Medulla oblongata (tissue), 1 donor: ENCODE data around the gene ITCH.
"Not testable (repeated sequence)": the region's sequence is repeated elsewhere in the genome, so short reads cannot be mapped to it uniquely, and the experiment has no call there.

Source experiments
- DNase-seq: peaks from one replicate; pipeline ENCODE4 v3.0.0-alpha.2; 2015; ENCODE audit errors: extremely low spot score

ITCH gene

GRCh38 chr20:34452281-34452982 is 89.4 kb downstream of the ITCH start:
- no peak for DNase-seq

- DNase-seq, result no peak
Measured at GRCh38 chr20:34458631-34459030, 95.6 kb downstream of the ITCH start.

- DNase-seq, result no peak
Measured at GRCh38 chr20:34459209-34459897, 96.3 kb downstream of the ITCH start.

- DNase-seq, result no peak
Measured at GRCh38 chr20:34461779-34462087, 98.7 kb downstream of the ITCH start.

GRCh38 chr20:34468951-34469350 is 105.9 kb downstream of the ITCH start:
- DNase-seq, result no peak

GRCh38 chr20:34472246-34472925 is 109.3 kb downstream of the ITCH start:
- no peak for DNase-seq

GRCh38 chr20:34473262-34473883 is 110.3 kb downstream of the ITCH start:
- peak; percentile 63 for DNase-seq

- peak; percentile 63 for DNase-seq
Measured at GRCh38 chr20:34475979-34476736, 113.1 kb downstream of the ITCH start.

- no peak for DNase-seq
Measured at GRCh38 chr20:34479627-34480026, 116.6 kb downstream of the ITCH start.

- DNase-seq, result not testable (repeated sequence)
Measured at GRCh38 chr20:34482154-34482553, 119.1 kb downstream of the ITCH start.

GRCh38 chr20:34483585-34484220 is 120.6 kb downstream of the ITCH start:
- DNase-seq, result not testable (repeated sequence)

- DNase-seq, result no peak
Measured at GRCh38 chr20:34485068-34485634, 122.1 kb downstream of the ITCH start.

GRCh38 chr20:34491226-34491931 is 128.3 kb downstream of the ITCH start:
- DNase-seq, result no peak

- no peak for DNase-seq
Measured at GRCh38 chr20:34491932-34492509, 128.9 kb downstream of the ITCH start.

- no peak for DNase-seq
Measured at GRCh38 chr20:34493646-34494045, 130.6 kb downstream of the ITCH start.

- DNase-seq, result no peak
Measured at GRCh38 chr20:34495307-34495706, 132.2 kb downstream of the ITCH start.

GRCh38 chr20:34495916-34496315 is 132.8 kb downstream of the ITCH start:
- no peak for DNase-seq

GRCh38 chr20:34497596-34497995 is 134.5 kb downstream of the ITCH start:
- not testable (repeated sequence) for DNase-seq

GRCh38 chr20:34500823-34501222 is 137.8 kb downstream of the ITCH start:
- no peak for DNase-seq

- peak; percentile 9 for DNase-seq
Measured at GRCh38 chr20:34506480-34506879, 143.4 kb downstream of the ITCH start.
